GM23338 (cell line): ENCODE results near the gene GPRIN2. TPM values are rescaled to one million over a fixed set of nuclear protein-coding genes. Genes with fewer than 3 reads are reported as not detected.

Experiments used
- ATAC-seq: fragments of 200-7000 bp; cut with Tn5 transposase; 3 replicates; pipeline ENCODE4 v1.9.1; 2020
- DNase-seq: peaks from one replicate; pipeline ENCODE4 v3.0.0-alpha.2; 2015; ENCODE audit warnings: low spot score
- H2AFZ ChIP-seq: fragments of 200-600 bp; sonication (generic); 2 replicates; pipeline ENCODE4 v1.8.0; 2016; ENCODE audit warnings: antibody characterized with exemption, mild to moderate bottlenecking, moderate library complexity
- H3F3A ChIP-seq: fragments of 200-600 bp; sonication (generic); replicated peaks from 2 replicates; pipeline ENCODE4 v1.8.0; 2017; ENCODE audit warnings: antibody characterized with exemption, mixed run types, low read depth
- H3K27ac ChIP-seq: fragments of 200-600 bp; sonication (generic); 2 replicates; pipeline ENCODE4 v1.6.1; 2016; ENCODE audit warnings: low read depth
- H3K27me3 ChIP-seq: fragments of 200-600 bp; sonication (generic); 2 replicates; pipeline ENCODE4 v1.8.0; 2016; ENCODE audit warnings: mild to moderate bottlenecking, mixed run types, moderate library complexity; ENCODE audit not compliant: insufficient read depth
- H3K36me3 ChIP-seq: fragments of 200-600 bp; sonication (generic); 2 replicates; pipeline ENCODE4 v1.8.0; 2016; ENCODE audit warnings: mild to moderate bottlenecking; ENCODE audit not compliant: insufficient read depth
- H3K4me1 ChIP-seq: fragments of 200-600 bp; sonication (generic); 2 replicates; pipeline ENCODE4 v1.8.0; 2016; ENCODE audit warnings: mild to moderate bottlenecking, moderate library complexity; ENCODE audit not compliant: insufficient read depth
- H3K4me2 ChIP-seq: fragments of 200-600 bp; sonication (generic); 2 replicates; pipeline ENCODE4 v1.7.1; 2017; ENCODE audit warnings: mixed run types
- H3K4me3 ChIP-seq: fragments of 200-600 bp; sonication (generic); 2 replicates; pipeline ENCODE4 v1.6.1; 2016; ENCODE audit warnings: mixed run types
- H3K79me2 ChIP-seq: fragments of 200-600 bp; sonication (generic); replicated peaks from 2 replicates; pipeline ENCODE4 v1.8.0; 2017; ENCODE audit warnings: mild to moderate bottlenecking; ENCODE audit not compliant: insufficient read depth
- H3K9me2 ChIP-seq: fragments of 200-600 bp; sonication (generic); 2 replicates; pipeline ENCODE4 v1.8.0; 2017; ENCODE audit not compliant: insufficient read depth
- H4K20me1 ChIP-seq: fragments of 200-600 bp; sonication (generic); replicated peaks from 2 replicates; pipeline ENCODE4 v1.8.0; 2017; ENCODE audit warnings: mild to moderate bottlenecking; ENCODE audit not compliant: insufficient read depth
- H3K27ac Mint-ChIP-seq: 2 replicates; pipeline ENCODE4 v1.8.0; 2020; ENCODE audit warnings: inconsistent platforms, mild to moderate bottlenecking, moderate library complexity, mixed read lengths
- H3K27me3 Mint-ChIP-seq: 3 replicates; pipeline ENCODE4 v1.8.0; 2022; ENCODE audit warnings: low read depth, mild to moderate bottlenecking, moderate library complexity, mixed read lengths, inconsistent platforms; ENCODE audit not compliant: insufficient read depth, poor library complexity
- H3K36me3 Mint-ChIP-seq: 3 replicates; pipeline ENCODE4 v1.8.0; 2021; ENCODE audit warnings: low read depth, mild to moderate bottlenecking, inconsistent platforms, moderate library complexity, mixed read lengths
- H3K4me1 Mint-ChIP-seq: 3 replicates; pipeline ENCODE4 v1.8.0; 2020; ENCODE audit warnings: mild to moderate bottlenecking, inconsistent platforms, mixed read lengths
- H3K4me3 Mint-ChIP-seq: 3 replicates; pipeline ENCODE4 v1.8.0; 2021; ENCODE audit warnings: moderate library complexity, mild to moderate bottlenecking, inconsistent platforms, mixed read lengths
- H3K9me3 Mint-ChIP-seq: 3 replicates; pipeline ENCODE4 v1.8.0; 2020; ENCODE audit warnings: moderate library complexity, mild to moderate bottlenecking, inconsistent platforms, mixed read lengths
- EZH2 ChIP-seq: fragments of 200-600 bp; sonication (generic); IDR thresholded peaks from one replicate; pipeline ENCODE4 v1.8.0; 2017; ENCODE audit warnings: antibody characterized with exemption, mild to moderate bottlenecking, low read depth; ENCODE audit not compliant: unreplicated experiment
- JUNB ChIP-seq: IDR thresholded peaks from one replicate; pipeline ENCODE4 v1.6.1; 2016; ENCODE audit warnings: antibody characterized with exemption; ENCODE audit not compliant: unreplicated experiment
- NANOG ChIP-seq: IDR thresholded peaks from 2 replicates; pipeline ENCODE4 v1.6.1; 2016; ENCODE audit warnings: antibody characterized with exemption, borderline replicate concordance
- POLR2AphosphoS5 ChIP-seq: IDR thresholded peaks from 2 replicates; pipeline ENCODE4 v1.6.1; 2016; ENCODE audit warnings: antibody characterized with exemption, low read depth
- STAT1 ChIP-seq: IDR thresholded peaks from one replicate; pipeline ENCODE4 v1.6.1; 2016; ENCODE audit warnings: antibody characterized with exemption; ENCODE audit not compliant: unreplicated experiment
- ZNF114 ChIP-seq: fragments of 250-450 bp; sonication (Bioruptor Pico); IDR thresholded peaks from 2 replicates; pipeline ENCODE4 v1.5.0; 2020; ENCODE audit warnings: mild to moderate bottlenecking, moderate library complexity
- ZNF331 ChIP-seq: fragments of 250-450 bp; sonication (Bioruptor Pico); IDR thresholded peaks from 2 replicates; pipeline ENCODE4 v1.5.0; 2020; ENCODE audit warnings: low read depth, mild to moderate bottlenecking, moderate library complexity
- polyA plus RNA-seq: library from polyadenylated mRNA; unstranded; fragments of >200 nt; fragmentation: Nextera tagmentation; extraction: Ambion mirVana; gene quantifications from 2 replicates; pipeline ENCODE4 v1.2.1, GENCODE V29; 2016
- total RNA-seq: library from RNA; depleted of rRNA; stranded (reverse); fragments of >200 nt; shearing (Covaris generic); gene quantifications from 2 replicates; pipeline ENCODE4 v1.2.3, GENCODE V29; 2014
- TF ChIP-seq, protein P1 (sequence below): IDR thresholded peaks from 2 replicates; pipeline ENCODE4 v1.6.1; 2016; ENCODE audit warnings: antibody characterized with exemption
- TF ChIP-seq, protein P2 (sequence below), 2 experiments: fragments of 200-600 bp in 1 of 2; sonication (generic) in 1 of 2; conservative IDR thresholded peaks; 2 replicates each; pipeline versions ENCODE4 v1.5.1 to v1.6.1; 2016 to 2017; ENCODE audit warnings: antibody characterized with exemption in 2 of 2, low read depth in 2 of 2, mild to moderate bottlenecking in 2 of 2, moderate library complexity in 1 of 2
- TF ChIP-seq, protein P3 (sequence below): fragments of 250-450 bp; sonication (Bioruptor Pico); IDR thresholded peaks from 2 replicates; pipeline ENCODE4 v1.5.0; 2020; ENCODE audit warnings: mild to moderate bottlenecking, moderate library complexity

Gene GPRIN2
- total and polyA plus RNA-seq, 2 experiments from 2014 or later = 2.9 to 28.5 TPM

GRCh38 chr10:46525177-46525823, 31.2 kb downstream of the GPRIN2 start:
- H3K36me3 Mint-ChIP-seq = no peaks in the 10 kb centered on the region
- no peaks in the 10 kb centered on the region for H3K4me1 Mint-ChIP-seq
- no peaks in the 10 kb centered on the region for H3K9me3 Mint-ChIP-seq
- Histone ChIP-seq H3K4me3 (no peak overlapping the region), H3K9me2 (peaks cover 12% of the 10 kb centered on the region), H4K20me1 (no peaks in the 10 kb centered on the region), H3K27me3 (no peaks in the 10 kb centered on the region), H3F3A (peaks cover 11% of the 10 kb centered on the region), H3K79me2 (no peaks in the 10 kb centered on the region), H3K36me3 (no peaks in the 10 kb centered on the region; the same call in 1 of the 2 replicates), H3K4me2 (no peak overlapping the region), H2AFZ (peak overlapping the region; percentile 33; the same call in 1 of the 2 replicates), H3K27ac (no peak overlapping the region), H3K4me1 (0 out of 2 replicates have a peak, but pooled peaks cover 7% of the 10 kb centered on the region)
- DNase-seq (no peak), ATAC-seq (no peak)
- H3K27me3 Mint-ChIP-seq = no peaks in the 10 kb centered on the region
- no peak overlapping the region for H3K27ac Mint-ChIP-seq
- H3K4me3 Mint-ChIP-seq = no peak overlapping the region
- TF ChIP-seq, protein P1, sequence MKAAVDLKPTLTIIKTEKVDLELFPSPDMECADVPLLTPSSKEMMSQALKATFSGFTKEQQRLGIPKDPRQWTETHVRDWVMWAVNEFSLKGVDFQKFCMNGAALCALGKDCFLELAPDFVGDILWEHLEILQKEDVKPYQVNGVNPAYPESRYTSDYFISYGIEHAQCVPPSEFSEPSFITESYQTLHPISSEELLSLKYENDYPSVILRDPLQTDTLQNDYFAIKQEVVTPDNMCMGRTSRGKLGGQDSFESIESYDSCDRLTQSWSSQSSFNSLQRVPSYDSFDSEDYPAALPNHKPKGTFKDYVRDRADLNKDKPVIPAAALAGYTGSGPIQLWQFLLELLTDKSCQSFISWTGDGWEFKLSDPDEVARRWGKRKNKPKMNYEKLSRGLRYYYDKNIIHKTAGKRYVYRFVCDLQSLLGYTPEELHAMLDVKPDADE = no peak
- TF ChIP-seq STAT1 = no peak
- no peak for TF ChIP-seq JUNB
- no peak for TF ChIP-seq POLR2AphosphoS5
- TF ChIP-seq ZNF114 (CRISPR knock-in tag) = no peak
- TF ChIP-seq, protein P2, sequence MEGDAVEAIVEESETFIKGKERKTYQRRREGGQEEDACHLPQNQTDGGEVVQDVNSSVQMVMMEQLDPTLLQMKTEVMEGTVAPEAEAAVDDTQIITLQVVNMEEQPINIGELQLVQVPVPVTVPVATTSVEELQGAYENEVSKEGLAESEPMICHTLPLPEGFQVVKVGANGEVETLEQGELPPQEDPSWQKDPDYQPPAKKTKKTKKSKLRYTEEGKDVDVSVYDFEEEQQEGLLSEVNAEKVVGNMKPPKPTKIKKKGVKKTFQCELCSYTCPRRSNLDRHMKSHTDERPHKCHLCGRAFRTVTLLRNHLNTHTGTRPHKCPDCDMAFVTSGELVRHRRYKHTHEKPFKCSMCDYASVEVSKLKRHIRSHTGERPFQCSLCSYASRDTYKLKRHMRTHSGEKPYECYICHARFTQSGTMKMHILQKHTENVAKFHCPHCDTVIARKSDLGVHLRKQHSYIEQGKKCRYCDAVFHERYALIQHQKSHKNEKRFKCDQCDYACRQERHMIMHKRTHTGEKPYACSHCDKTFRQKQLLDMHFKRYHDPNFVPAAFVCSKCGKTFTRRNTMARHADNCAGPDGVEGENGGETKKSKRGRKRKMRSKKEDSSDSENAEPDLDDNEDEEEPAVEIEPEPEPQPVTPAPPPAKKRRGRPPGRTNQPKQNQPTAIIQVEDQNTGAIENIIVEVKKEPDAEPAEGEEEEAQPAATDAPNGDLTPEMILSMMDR (conservative IDR thresholded peaks at IDR 0.05; ENCODE audit: low read depth in 2 of 2) = no peak
- TF ChIP-seq EZH2 = no peak

- Mint-ChIP-seq H3K27me3 (peaks cover 2% of the 10 kb centered on the region), H3K4me1 (no peaks in the 10 kb centered on the region), H3K36me3 (no peaks in the 10 kb centered on the region), H3K9me3 (no peaks in the 10 kb centered on the region), H3K27ac (no peak overlapping the region), H3K4me3 (no peak overlapping the region)
- H3K9me2 ChIP-seq = peaks cover 18% of the 10 kb centered on the region
- H3F3A ChIP-seq = peaks cover 11% of the 10 kb centered on the region
- H3K27me3 ChIP-seq = no peaks in the 10 kb centered on the region
- no peaks in the 10 kb centered on the region for H4K20me1 ChIP-seq
- H3K4me2 ChIP-seq = no peak overlapping the region
- peak overlapping the region; percentile 33 for H2AFZ ChIP-seq
- ATAC-seq (peak; percentile 31), DNase-seq (no peak)
- H3K27ac ChIP-seq = no peak overlapping the region
- H3K4me3 ChIP-seq = no peak overlapping the region
- H3K4me1 ChIP-seq = 0 out of 2 replicates have a peak, but pooled peaks cover 7% of the 10 kb centered on the region
- no peaks in the 10 kb centered on the region for H3K79me2 ChIP-seq
- no peaks in the 10 kb centered on the region; the same call in 1 of the 2 replicates for H3K36me3 ChIP-seq
- no peak for TF ChIP-seq NANOG
- no peak for TF ChIP-seq ZNF114 (CRISPR knock-in tag)
- TF ChIP-seq, protein P3, sequence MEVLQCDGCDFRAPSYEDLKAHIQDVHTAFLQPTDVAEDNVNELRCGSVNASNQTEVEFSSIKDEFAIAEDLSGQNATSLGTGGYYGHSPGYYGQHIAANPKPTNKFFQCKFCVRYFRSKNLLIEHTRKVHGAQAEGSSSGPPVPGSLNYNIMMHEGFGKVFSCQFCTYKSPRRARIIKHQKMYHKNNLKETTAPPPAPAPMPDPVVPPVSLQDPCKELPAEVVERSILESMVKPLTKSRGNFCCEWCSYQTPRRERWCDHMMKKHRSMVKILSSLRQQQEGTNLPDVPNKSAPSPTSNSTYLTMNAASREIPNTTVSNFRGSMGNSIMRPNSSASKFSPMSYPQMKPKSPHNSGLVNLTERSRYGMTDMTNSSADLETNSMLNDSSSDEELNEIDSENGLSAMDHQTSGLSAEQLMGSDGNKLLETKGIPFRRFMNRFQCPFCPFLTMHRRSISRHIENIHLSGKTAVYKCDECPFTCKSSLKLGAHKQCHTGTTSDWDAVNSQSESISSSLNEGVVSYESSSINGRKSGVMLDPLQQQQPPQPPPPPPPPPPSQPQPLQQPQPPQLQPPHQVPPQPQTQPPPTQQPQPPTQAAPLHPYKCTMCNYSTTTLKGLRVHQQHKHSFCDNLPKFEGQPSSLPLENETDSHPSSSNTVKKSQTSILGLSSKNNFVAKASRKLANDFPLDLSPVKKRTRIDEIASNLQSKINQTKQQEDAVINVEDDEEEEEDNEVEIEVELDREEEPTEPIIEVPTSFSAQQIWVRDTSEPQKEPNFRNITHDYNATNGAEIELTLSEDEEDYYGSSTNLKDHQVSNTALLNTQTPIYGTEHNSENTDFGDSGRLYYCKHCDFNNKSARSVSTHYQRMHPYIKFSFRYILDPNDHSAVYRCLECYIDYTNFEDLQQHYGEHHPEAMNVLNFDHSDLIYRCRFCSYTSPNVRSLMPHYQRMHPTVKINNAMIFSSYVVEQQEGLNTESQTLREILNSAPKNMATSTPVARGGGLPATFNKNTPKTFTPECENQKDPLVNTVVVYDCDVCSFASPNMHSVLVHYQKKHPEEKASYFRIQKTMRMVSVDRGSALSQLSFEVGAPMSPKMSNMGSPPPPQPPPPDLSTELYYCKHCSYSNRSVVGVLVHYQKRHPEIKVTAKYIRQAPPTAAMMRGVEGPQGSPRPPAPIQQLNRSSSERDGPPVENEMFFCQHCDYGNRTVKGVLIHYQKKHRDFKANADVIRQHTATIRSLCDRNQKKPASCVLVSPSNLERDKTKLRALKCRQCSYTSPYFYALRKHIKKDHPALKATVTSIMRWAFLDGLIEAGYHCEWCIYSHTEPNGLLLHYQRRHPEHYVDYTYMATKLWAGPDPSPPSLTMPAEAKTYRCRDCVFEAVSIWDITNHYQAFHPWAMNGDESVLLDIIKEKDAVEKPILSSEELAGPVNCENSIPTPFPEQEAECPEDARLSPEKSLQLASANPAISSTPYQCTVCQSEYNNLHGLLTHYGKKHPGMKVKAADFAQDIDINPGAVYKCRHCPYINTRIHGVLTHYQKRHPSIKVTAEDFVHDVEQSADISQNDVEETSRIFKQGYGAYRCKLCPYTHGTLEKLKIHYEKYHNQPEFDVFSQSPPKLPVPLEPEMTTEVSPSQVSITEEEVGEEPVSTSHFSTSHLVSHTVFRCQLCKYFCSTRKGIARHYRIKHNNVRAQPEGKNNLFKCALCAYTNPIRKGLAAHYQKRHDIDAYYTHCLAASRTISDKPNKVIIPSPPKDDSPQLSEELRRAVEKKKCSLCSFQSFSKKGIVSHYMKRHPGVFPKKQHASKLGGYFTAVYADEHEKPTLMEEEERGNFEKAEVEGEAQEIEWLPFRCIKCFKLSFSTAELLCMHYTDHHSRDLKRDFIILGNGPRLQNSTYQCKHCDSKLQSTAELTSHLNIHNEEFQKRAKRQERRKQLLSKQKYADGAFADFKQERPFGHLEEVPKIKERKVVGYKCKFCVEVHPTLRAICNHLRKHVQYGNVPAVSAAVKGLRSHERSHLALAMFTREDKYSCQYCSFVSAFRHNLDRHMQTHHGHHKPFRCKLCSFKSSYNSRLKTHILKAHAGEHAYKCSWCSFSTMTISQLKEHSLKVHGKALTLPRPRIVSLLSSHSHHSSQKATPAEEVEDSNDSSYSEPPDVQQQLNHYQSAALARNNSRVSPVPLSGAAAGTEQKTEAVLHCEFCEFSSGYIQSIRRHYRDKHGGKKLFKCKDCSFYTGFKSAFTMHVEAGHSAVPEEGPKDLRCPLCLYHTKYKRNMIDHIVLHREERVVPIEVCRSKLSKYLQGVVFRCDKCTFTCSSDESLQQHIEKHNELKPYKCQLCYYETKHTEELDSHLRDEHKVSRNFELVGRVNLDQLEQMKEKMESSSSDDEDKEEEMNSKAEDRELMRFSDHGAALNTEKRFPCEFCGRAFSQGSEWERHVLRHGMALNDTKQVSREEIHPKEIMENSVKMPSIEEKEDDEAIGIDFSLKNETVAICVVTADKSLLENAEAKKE (CRISPR knock-in tag) = no peak
- TF ChIP-seq ZNF331 = no peak
- TF ChIP-seq STAT1 = no peak
Measured at GRCh38 chr10:46524472-46525176, 31.8 kb downstream of the GPRIN2 start.
